HG03159 (cell line): Measurements from ENCODE around the gene PKNOX2.

Experiments used
- ATAC-seq: cut with Tn5 transposase; IDR thresholded peaks from one replicate; pipeline ENCODE4 v1.9.1; 2021; ENCODE audit warnings: mild to moderate bottlenecking, moderate library complexity; ENCODE audit not compliant: unreplicated experiment

The PKNOX2 gene

GRCh38 chr11:125331357-125332035, 166.9 kb downstream of the PKNOX2 start:
- no peak for ATAC-seq

GRCh38 chr11:125332821-125333220, 168.3 kb downstream of the PKNOX2 start:
- no peak for ATAC-seq

GRCh38 chr11:125333354-125334073, 169.0 kb downstream of the PKNOX2 start:
- no peak for ATAC-seq

GRCh38 chr11:125335106-125335505, 170.6 kb downstream of the PKNOX2 start:
- no peak for ATAC-seq

GRCh38 chr11:125337836-125338834, 173.6 kb downstream of the PKNOX2 start:
- no peak for ATAC-seq

- no peak for ATAC-seq
These were observed 174.6 kb downstream of the PKNOX2 start for GRCh38 chr11:125338886-125339811.

GRCh38 chr11:125341676-125342075, 177.1 kb downstream of the PKNOX2 start:
- no peak for ATAC-seq

- no peak for ATAC-seq
These were observed 177.9 kb downstream of the PKNOX2 start for GRCh38 chr11:125342281-125342930.

- ATAC-seq, result no peak
These were observed 178.7 kb downstream of the PKNOX2 start for GRCh38 chr11:125343086-125343717.

- no peak for ATAC-seq
These were observed 179.2 kb downstream of the PKNOX2 start for GRCh38 chr11:125343718-125344131.

- ATAC-seq, result no peak
These were observed 180.4 kb downstream of the PKNOX2 start for GRCh38 chr11:125344846-125345420.

- ATAC-seq, result no peak
These were observed 181.0 kb downstream of the PKNOX2 start for GRCh38 chr11:125345421-125346178.

- ATAC-seq, result no peak
These were observed 181.6 kb downstream of the PKNOX2 start for GRCh38 chr11:125346179-125346530.

GRCh38 chr11:125346565-125347260, 182.2 kb downstream of the PKNOX2 start:
- ATAC-seq, result no peak

- ATAC-seq, result no peak
These were observed 182.7 kb downstream of the PKNOX2 start for GRCh38 chr11:125347261-125347585.

- no peak for ATAC-seq
These were observed 183.6 kb downstream of the PKNOX2 start for GRCh38 chr11:125348141-125348651.

- ATAC-seq, result peak; percentile 55
These were observed 184.2 kb downstream of the PKNOX2 start for GRCh38 chr11:125348674-125349309.
